DOHH2 (cell line): ENCODE data around the gene PALLD.

ENCODE experiments used
- H3F3A ChIP-seq: fragments of 200-600 bp; sonication (generic), shearing (Covaris generic); 2 replicates; pipeline ENCODE4 v1.6.0; 2016; ENCODE audit warnings: antibody characterized with exemption, mild to moderate bottlenecking; ENCODE audit not compliant: control insufficient read depth, insufficient read depth
- H3K27ac ChIP-seq: fragments of 200-600 bp; sonication (generic); 2 replicates; pipeline ENCODE4 v1.5.1; 2014; ENCODE audit warnings: low read depth, mild to moderate bottlenecking, low read length, moderate library complexity
- H3K27me3 ChIP-seq: fragments of 200-600 bp; sonication (generic); 2 replicates; pipeline ENCODE4 v1.6.1; 2014; ENCODE audit warnings: mild to moderate bottlenecking, low read length, mixed read lengths; ENCODE audit not compliant: control insufficient read depth
- H3K36me3 ChIP-seq: fragments of 200-600 bp; sonication (generic); 2 replicates; pipeline ENCODE4 v1.6.1; 2014; ENCODE audit warnings: mild to moderate bottlenecking, low read length, moderate library complexity, mixed read lengths; ENCODE audit not compliant: control insufficient read depth
- H3K4me1 ChIP-seq: fragments of 200-600 bp; sonication (generic); 2 replicates; pipeline ENCODE4 v1.6.1; 2014; ENCODE audit warnings: mild to moderate bottlenecking, low read length, mixed read lengths; ENCODE audit not compliant: control insufficient read depth
- H3K4me2 ChIP-seq: fragments of 200-600 bp; sonication (generic); 2 replicates; pipeline ENCODE4 v1.6.0; 2014; ENCODE audit warnings: mild to moderate bottlenecking, low read length, moderate library complexity
- H3K4me3 ChIP-seq: fragments of 200-600 bp; sonication (generic); 2 replicates; pipeline ENCODE4 v1.5.1; 2014; ENCODE audit warnings: mild to moderate bottlenecking, low read length, mixed read lengths
- H3K79me2 ChIP-seq: fragments of 200-600 bp; sonication (generic); 2 replicates; pipeline ENCODE4 v1.6.1; 2014; ENCODE audit warnings: mild to moderate bottlenecking, low read length, mixed read lengths; ENCODE audit not compliant: control insufficient read depth
- H3K9me2 ChIP-seq: fragments of 200-600 bp; sonication (generic); replicated peaks from 2 replicates; pipeline ENCODE4 v1.6.1; 2014; ENCODE audit warnings: mild to moderate bottlenecking, low read length, mixed read lengths; ENCODE audit not compliant: control insufficient read depth
- H3K9me3 ChIP-seq: fragments of 200-600 bp; sonication (generic); 2 replicates; pipeline ENCODE4 v1.6.1; 2014; ENCODE audit warnings: antibody characterized with exemption, low read length, mixed read lengths; ENCODE audit not compliant: control insufficient read depth, insufficient read depth
- H4K20me1 ChIP-seq: fragments of 200-600 bp; sonication (generic); 2 replicates; pipeline ENCODE4 v1.6.0; 2014; ENCODE audit warnings: low read depth, mild to moderate bottlenecking, antibody characterized with exemption, low read length, moderate library complexity; ENCODE audit not compliant: control insufficient read depth, insufficient read depth
- CTCF ChIP-seq: fragments of 200-600 bp; sonication (generic); IDR thresholded peaks from one replicate; pipeline ENCODE4 v1.5.1; 2014; ENCODE audit warnings: antibody characterized with exemption, mild to moderate bottlenecking, low read depth, low read length; ENCODE audit not compliant: poor library complexity, severe bottlenecking
- EZH2phosphoT487 ChIP-seq: fragments of 200-600 bp; sonication (generic); IDR thresholded peaks from 2 replicates; pipeline ENCODE4 v1.6.1; 2017; ENCODE audit warnings: borderline replicate concordance, mild to moderate bottlenecking, antibody characterized with exemption, low read length, moderate library complexity, mixed read lengths

Gene PALLD

GRCh38 chr4:168849030-168849675, 352.3 kb downstream of the PALLD start:
- Histone ChIP-seq H3K27me3 (no peaks in the 10 kb centered on the region), H3K9me2 (no peaks in the 10 kb centered on the region), H4K20me1 (no peaks in the 10 kb centered on the region), H3K27ac (no peak overlapping the region), H3K36me3 (no peaks in the 10 kb centered on the region), H3K79me2 (no peaks in the 10 kb centered on the region), H3K4me1 (no peaks in the 10 kb centered on the region), H3K9me3 (no peaks in the 10 kb centered on the region), H3F3A (no peaks in the 10 kb centered on the region), H3K4me3 (no peak overlapping the region), H3K4me2 (no peak overlapping the region)
- no peak for TF ChIP-seq EZH2phosphoT487
- no peak for TF ChIP-seq CTCF

- no peak overlapping the region for H3K27ac ChIP-seq
- no peak overlapping the region for H3K4me3 ChIP-seq
- no peaks in the 10 kb centered on the region for H3K36me3 ChIP-seq
- no peaks in the 10 kb centered on the region for H3K9me2 ChIP-seq
- TF ChIP-seq CTCF (no peak), EZH2phosphoT487 (no peak)
- H3K4me1 ChIP-seq: no peaks in the 10 kb centered on the region
- no peaks in the 10 kb centered on the region for H3K27me3 ChIP-seq
- no peaks in the 10 kb centered on the region for H3F3A ChIP-seq
- no peaks in the 10 kb centered on the region for H3K9me3 ChIP-seq
- no peaks in the 10 kb centered on the region for H4K20me1 ChIP-seq
- H3K4me2 ChIP-seq: no peak overlapping the region
- no peaks in the 10 kb centered on the region for H3K79me2 ChIP-seq
These were observed 353.1 kb downstream of the PALLD start for GRCh38 chr4:168849997-168850396.

- H3K9me2 ChIP-seq: no peaks in the 10 kb centered on the region
- H3K9me3 ChIP-seq: no peaks in the 10 kb centered on the region
- no peak overlapping the region for H3K27ac ChIP-seq
- H3K27me3 ChIP-seq: no peaks in the 10 kb centered on the region
- TF ChIP-seq EZH2phosphoT487 (no peak), CTCF (no peak)
- H3K4me1 ChIP-seq: no peaks in the 10 kb centered on the region
- H3K4me2 ChIP-seq: no peak overlapping the region
- no peaks in the 10 kb centered on the region for H3K79me2 ChIP-seq
- H4K20me1 ChIP-seq: no peaks in the 10 kb centered on the region
- H3F3A ChIP-seq: no peaks in the 10 kb centered on the region
- H3K36me3 ChIP-seq: no peaks in the 10 kb centered on the region
- H3K4me3 ChIP-seq: no peak overlapping the region
These were observed 355.5 kb downstream of the PALLD start for GRCh38 chr4:168852387-168852786.
